Esophagus mucosa (tissue), 1 donor: ENCODE measurements around the gene PITHD1. TPM values are rescaled to one million over a fixed set of nuclear protein-coding genes. Genes with fewer than 3 reads are reported as not detected.
"Not testable (repeated sequence)": the region's sequence is repeated elsewhere in the genome, so short reads cannot be mapped to it uniquely, and the experiment has no call there.

ENCODE experiments used
- ATAC-seq: fragments of 200-7000 bp; cut with Tn5 transposase; one replicate; pipeline ENCODE4 v1.9.1; 2020
- total RNA-seq: library from RNA; stranded (reverse); gene quantifications from one replicate; pipeline ENCODE4 v1.2.4, GENCODE V29; 2023
- donor health status: DM: yes; HTN: yes; CAD: no.

Gene PITHD1
- total RNA-seq, 1 donor from 2014 or later: 63.8 TPM

DNA sequence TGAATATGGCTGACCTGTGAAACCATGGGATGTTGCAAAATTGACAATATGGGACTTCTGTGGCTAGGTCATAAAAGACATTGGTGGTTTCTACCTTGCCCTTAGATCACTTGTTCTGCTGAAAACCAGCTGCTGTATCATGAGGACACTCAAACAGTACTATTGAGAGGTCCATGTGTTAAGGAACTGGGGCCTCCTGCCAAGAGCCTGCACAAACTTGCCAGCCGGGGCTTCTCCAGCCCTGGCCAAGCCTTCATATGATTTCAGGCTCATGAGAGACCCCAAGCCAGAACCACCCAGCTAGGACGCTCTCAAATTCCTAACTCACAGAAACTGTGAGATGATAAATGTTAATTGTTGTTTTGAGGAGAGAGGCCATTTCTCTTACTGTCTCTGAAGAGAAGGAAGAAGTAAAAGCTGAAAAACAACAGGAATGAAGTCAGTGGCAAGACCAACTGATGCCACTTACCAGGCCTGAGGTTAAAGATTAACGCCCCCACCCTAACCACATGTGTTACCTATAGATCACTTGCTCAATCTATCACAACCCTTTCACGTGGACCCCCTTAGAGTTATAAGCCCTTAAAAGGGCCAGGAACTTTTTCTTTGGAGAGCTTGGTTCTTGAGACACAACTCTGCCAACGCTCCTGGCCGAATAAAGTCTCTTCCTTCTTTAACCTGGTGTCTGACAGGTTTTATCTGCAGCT lies 3.9 kb upstream of the PITHD1 start:
- ATAC-seq: no peak

DNA sequence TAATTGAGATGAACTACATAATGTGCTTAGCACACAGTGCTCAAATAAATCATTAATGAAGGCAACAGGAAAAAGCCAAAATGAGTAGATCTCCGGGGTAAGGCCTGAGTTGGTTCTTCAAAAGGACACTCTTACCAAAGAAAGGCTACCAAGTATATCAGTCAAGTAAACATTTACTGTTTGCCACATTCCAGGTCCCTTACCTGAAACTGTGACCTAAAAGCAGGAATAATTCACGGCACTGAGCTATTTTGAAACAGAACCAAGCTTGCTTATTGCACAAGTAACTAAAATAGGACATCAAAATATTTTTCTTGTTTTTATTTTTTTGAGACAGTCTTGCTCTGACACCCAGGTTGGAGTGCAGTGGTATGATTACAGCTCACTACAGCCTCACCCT lies 2.0 kb upstream of the PITHD1 start:
- no peak for ATAC-seq

DNA sequence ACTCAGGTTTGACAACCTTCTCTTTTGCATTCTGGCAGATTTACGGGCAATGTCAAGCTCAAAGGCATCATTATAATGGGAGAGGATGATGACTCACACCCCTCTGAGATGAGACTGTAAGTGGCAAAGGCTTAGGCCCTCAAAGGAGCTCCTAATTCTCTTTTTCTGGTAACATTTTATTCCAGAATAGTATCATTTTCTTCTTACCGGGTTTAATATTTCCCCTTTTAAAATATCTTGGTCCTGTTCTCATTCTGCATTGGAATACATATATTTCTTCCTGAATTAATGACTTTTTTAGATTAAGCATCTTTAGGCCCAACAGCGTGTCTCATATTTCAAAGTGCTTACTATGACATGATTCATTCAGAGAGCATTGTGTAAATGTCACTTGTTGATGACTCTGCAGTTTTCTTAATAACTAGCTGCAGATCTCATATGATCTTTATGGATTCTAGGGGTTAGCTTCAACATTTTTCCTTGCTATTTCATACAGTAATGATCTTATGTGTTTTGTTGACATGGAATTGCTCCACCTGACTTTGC lies 1.7 kb downstream of the PITHD1 start:
- ATAC-seq: peak; percentile 56

DNA sequence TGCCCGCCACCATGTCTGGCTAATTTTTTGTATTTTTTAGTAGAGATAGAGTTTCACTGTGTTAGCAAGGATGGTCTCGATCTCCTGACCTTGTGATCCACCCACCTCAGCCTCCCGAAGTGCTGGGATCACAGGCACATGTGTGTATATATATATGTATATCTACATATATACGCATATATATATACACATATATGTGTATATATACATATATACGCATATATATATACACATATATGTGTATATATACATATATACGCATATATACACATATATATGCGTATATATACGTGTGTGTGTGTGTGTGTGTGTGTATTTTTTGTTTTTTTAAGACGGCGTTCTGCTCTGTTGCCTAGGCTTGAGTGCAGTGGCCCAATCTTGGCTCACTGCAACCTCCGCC lies 4.9 kb downstream of the PITHD1 start:
- not testable (repeated sequence) for ATAC-seq

DNA sequence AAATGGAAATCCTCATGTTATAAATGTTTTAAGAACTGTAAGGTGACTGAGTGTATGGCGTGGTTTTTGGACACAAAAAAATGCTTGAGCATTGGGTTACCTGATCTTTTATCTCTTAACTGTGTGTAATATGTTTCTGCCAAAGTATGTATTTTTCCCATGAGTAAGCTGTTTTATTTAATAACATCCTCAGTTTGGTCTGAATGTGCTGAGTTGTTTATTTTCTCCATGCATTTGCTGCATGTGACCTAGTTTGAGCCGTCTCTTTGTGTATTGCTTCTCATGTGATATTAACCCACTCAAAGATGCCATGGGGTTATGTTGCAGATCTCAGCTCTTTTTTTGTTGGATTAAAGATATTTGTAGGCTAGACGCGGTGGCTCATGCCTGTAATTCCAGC lies 6.6 kb downstream of the PITHD1 start:
- ATAC-seq: no peak

DNA sequence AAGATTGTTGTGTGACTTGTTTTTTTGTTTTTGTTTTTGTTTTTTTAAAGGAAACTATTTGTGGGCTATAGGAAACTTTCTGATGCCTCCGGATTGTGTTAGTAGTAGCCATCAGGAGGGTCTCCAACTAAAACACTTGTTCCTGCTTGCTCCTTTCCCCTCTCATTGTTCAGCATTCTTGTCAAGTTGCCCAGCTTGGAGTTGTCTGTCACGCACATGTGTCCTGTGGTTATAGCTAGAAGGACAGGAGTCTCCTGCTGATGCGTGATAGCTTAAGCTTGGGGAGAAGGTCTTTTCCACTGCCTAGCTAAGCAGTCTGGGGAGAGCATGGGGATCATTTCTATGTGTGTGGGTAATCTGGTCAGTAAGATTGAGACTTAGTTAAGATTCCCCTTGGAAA lies 9.5 kb downstream of the PITHD1 start:
- ATAC-seq: no peak

DNA sequence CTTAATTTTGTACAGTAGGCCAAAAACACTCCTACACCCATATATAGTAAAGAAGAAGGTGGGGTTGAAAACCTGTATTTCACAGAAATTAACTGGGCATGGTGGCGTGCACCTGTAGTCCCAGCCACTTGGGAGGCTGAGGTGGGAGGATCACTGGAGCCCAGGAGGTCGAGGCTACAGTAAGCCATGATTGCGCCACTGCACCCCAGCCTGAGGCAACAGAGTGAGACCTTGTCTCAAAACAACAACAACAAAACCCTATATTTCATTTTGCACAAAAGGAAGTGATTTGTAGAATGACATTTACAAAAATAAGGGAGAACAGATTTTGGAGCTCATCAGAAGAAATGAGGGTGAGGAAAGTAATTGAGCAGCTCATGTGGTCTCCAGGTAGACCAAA lies 10.5 kb downstream of the PITHD1 start:
- no peak for ATAC-seq

DNA sequence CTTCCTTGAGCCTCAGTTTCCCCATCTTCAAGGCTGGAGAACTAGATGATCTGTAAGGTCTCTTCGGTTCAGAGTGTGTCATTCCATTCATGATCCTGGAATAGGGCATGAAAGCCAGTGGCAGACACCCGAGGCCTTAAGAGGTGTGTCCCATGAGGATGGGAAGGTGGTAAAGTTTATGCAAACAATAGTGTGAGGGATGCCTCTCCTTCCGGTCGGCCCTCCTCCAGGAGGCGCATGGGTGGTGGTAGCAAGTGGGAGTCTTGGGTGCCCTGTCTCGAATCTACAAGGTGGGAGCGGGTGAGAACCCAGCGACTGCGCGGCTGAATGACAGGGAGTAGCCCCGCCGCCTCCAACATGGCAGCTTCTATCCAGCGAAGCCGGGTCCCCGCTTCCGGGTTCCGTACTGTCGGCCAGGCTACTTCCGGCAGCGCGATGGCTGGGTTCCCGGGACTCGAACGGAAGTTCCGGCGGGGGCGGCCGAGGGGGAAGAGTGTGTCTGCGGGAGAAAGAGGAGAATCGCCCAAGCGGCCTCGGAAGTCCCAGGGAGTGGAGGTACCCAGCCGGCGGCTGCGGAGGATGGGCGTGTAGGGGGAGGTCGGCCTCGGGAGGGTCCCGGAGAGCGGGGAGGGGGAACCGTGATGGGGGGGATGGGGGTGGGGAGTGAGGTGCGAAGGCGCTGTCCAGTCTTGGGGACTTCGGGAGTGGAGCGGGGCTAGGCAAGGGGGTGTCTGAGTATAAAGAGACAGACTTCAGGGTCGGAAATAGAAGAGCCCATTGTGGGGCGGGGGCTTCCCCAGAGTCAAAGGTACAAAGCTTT lies 12.7 kb downstream of the PITHD1 start, which contains the start of gene LYPLA2:
TSS of gene LYPLA2 (plus strand) at position 450 of the 820 bp plus-strand sequence. CDS start 1,538 bp downstream, outside the sequence.
- peak; percentile 74 for ATAC-seq

DNA sequence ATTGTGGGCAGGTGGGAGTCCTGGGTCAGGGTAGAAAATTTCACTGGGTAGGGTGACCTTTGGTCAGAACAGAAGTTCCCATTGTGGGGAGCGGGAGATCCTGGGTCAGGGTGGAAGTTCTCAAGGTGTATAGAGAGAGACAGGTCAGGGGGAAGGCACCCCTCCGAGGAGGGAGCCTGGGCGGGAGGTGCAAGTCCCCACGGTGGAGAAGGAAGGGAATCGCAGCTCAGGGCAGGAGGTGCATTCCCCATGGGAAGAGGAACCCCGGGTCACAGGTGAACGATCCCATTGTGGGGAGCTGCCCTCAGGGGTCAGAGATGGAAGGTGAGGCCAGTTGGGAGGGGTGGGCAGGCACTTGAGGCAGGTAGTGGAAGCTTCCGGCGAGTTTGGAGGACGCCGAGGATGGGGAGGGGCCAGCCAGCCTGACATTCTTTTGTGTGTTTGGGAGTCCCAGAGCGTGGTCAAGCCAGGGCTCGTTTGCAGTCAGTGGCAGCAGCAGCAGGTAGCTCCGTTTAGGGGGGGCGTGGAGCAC lies 13.4 kb downstream of the PITHD1 start:
- ATAC-seq: peak; percentile 23

DNA sequence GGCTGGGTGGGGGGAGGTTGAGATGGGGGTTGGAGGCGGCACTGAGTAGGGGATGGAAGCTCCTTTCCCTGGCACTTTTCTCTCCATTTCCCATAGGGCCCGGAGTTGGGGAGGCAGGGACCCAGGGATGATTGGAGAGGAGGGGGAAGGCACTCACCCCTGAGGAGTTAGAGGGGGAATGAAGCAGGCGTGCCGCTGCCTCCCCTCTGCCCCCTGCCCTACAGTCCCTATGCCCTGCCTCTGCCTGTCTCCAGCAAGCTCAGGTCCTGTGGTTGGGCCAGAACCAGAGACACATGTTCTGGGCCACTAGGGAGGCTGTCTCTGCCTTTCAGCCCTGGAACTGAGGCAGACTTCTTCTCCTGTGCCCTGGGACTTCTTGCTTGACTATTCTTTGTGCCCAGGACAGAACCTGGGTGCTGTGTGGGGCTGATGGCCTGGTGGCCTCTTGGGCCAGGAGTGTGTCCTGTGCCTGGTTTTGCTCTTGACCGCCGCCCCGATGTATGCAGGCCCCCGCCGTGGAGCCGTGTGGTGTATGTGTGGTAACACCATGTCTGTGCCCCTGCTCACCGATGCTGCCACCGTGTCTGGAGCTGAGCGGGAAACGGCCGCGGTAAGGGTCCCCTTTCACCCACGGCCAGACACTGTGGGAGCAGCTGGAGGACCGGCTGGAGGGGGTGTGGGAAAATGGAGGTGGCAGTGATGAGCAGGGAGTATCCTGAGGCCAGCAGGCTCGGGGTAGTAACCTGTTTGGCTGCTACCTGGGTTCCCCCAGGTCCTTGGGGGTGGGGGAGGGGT lies 14.1 kb downstream of the PITHD1 start:
- no peak for ATAC-seq

DNA sequence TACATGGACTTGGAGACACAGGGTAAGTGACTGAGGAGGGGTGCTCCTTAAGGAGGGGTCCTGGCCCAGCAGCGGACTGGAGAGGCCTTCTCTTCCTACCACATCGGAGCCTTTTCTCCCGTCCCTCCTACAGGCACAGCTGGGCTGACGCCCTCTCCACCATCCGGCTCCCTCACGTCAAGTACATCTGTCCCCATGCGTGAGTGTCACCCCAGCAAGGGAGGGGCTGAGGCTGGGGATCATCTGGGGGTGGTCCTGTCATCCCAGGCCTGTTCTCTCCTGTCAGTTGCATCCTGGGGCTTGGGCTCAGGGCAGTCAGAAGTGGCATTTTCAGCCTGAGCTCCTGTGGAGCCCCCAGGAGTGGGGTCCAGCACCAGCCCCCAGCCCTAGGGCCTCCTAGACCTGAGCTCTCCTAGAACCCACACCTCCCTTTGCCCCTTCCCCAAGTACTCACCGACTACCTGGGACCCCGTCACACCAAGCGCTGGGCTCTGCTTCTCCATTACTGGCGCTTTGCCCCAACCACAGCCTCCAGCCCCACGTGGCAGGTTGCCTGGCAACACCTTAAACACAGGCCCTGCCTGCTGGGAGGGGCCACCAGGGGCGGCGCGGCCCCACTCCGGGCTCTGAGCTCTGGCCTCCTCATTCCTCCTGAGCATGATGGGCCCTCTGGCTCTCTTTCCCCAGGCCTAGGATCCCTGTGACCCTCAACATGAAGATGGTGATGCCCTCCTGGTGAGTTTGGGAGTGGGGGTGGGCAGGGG lies 15.0 kb downstream of the PITHD1 start:
- peak; percentile 42 for ATAC-seq

DNA sequence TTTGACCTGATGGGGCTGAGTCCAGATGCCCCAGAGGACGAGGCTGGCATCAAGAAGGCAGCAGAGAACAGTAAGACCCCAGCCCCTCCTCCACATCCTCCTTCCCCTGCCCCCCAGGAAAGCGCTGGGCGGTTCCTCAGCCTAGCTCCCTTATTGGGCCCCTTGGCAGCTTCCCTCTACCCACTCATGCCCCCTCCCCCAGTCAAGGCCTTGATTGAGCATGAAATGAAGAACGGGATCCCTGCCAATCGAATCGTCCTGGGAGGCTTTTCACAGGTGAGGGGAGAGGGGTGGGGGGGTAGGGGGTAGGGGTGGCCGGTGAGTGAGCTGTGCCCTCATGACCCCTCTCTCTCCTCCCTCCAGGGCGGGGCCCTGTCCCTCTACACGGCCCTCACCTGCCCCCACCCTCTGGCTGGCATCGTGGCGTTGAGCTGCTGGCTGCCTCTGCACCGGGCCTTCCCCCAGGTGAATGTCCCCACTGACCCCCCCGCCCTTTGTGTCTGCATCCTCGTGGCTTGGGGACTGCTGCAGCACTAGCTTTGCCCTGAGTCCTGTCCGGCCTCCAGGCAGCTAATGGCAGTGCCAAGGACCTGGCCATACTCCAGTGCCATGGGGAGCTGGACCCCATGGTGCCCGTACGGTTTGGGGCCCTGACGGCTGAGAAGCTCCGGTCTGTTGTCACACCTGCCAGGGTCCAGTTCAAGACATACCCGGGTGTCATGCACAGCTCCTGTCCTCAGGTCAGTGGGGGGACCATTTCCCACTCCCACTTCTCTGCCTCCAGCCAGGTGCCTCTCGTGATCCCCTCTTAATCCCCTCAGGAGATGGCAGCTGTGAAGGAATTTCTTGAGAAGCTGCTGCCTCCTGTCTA lies 15.9 kb downstream of the PITHD1 start:
- ATAC-seq: no peak

DNA sequence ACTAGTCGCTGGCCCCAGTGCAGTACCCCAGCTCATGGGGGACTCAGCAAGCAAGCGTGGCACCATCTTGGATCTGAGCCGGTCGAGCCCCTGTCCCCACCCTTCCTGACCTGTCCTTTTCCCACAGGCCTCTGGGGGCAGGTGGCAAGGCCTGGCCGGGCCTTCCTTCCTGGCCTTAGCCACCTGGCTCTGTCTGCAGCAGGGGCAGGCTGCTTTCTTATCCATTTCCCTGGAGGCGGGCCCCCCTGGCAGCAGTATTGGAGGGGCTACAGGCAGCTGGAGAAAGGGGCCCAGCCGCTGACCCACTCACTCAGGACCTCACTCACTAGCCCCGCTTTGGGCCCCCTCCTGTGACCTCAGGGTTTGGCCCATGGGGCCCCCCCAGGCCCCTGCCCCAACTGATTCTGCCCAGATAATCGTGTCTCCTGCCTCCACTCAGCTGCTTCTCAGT lies 16.5 kb downstream of the PITHD1 start:
- ATAC-seq: not testable (repeated sequence)

DNA sequence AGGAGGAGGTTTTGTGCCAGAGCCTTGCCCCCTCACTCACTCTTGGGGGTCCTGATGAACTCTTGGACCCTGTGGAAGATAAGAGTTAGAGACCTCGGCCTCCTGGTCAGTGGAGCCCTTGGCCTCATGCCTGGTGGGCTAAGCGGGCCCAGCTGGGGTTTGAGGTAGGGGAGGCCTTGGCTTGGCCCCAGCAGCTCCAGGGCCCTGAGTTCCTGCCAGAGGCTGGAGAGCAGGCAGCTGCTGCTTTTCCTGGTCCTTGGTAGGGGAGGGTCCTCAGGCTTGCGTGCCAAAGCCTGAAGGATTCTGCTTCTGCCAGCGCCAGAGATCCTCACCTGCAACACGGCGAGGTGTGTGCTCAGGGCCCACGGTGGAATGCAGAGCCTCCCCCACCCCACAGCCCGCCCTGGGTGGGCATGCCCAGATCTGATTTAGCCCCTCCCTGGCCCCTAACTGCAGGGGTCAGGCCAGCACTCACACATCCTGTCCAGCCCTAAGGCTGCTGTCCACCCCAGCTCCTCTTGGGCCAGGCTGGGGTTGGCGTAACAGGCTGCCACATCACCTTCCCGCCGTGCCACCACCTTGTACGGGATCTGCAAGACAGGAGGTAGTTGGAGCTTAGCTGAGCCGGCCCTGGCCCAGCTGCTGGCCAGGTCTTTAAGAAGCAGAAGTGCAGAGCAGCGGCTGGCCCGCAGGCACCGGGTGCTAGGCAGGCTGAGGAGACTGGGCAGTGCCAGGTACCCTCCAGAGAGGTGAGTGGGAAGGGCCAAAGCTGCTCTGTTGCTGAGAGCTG lies 17.7 kb downstream of the PITHD1 start:
- no peak for ATAC-seq

DNA sequence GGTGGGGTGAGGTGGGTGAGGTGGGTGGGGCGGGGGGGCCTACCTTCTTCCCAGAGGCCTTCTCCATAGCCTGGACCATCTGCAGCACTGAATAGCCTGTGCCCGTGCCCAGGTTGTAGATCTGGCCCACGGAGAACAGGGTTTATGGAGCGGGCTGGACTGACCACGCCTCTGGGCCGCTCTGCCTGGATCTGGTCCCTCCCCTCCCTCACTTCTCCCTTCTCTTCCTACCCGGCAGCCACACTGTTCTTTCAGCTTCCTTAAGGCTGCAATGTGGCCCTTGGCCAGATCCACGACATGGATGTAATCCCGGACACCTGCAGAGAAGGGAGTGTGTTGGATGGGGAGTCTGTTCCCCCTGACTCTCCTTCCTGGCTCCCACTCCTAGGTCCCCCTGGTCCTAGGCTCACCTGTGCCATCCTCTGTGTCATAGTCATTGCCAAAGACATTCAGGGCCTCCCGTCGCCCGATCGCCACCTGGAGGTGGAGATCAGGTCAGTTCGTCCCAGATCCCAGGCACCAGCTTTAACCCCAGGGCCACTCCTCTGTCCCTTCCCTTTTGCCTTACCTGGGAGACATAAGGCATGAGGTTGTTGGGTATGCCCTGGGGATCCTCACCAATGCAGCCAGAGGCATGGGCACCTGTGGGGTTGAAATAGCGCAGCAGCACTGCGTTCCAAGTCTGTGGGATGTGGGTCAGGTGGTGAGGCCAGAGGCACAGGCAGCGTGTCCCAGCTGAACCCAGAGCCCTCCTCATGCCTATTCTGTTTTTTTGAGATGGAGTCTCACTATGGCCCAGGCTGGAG lies 18.5 kb downstream of the PITHD1 start:
- no peak for ATAC-seq

DNA sequence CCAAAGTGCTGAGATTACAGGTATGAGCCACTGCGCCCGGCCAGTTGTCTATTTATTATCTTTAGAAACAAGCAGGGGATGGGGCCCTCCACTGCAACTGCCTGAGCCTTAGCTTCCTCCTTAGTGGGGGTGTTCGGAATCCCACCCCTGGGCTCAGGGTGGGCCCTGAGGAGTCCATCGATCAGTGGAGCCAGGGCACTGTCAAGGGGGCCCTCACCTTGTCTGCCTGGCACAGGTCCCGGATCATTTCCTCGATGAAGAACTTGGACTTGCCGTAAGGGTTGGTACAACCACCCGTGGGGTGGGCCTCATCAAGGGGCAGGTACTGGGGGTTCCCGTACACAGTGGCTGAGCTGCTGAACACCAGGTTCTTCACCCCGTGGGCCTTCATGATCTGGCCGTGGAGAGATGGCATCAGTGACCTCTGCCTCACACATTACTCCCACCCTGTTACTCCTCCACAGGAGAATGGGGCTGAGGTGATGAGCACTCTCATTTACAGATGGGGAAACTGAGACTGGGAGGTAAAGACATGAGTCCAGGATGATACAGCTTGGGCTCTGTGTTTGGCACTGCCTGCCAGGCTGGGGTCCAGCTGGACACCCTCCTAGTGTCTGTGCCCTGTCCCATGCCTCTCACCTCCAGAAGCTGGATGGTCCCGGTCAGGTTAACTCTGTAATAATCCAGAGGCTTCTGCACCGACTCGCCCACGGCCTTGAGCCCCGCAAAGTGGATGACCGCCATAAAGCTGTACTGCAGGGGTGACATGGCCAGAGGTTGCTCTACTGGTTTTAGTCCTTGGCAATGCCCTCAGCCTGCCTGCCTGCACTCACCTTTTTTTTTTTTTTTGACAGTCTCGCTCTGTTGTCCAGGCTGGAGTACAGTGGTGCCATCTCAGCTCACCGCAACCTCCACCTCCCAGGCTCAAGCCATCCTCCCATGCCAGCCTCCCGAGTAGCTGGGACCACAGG lies 19.5 kb downstream of the PITHD1 start:
- no peak for ATAC-seq

DNA sequence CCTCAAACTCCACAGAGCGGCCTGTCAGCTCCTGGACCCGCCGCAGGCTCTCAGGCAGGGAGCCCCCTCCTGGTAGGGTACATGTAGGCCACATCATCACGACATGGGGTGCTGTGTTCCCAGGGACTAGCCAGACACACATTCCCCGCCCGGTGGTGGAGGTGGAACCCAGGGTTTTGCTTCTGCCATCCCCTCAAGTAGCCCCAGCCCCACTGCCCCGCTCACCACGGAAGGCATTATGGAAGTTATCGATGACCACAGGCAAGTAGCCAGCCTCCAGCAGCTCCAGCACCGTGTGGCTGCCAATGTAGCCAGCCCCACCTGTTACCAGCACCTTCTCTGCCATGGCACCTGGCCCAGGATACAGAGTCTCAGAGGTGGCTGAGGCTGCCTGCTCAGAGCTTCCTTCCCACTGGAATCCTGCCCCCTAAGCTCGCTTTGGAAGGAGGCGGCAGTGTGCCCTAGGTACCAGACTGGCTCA lies 20.5 kb downstream of the PITHD1 start:
- no peak for ATAC-seq

DNA sequence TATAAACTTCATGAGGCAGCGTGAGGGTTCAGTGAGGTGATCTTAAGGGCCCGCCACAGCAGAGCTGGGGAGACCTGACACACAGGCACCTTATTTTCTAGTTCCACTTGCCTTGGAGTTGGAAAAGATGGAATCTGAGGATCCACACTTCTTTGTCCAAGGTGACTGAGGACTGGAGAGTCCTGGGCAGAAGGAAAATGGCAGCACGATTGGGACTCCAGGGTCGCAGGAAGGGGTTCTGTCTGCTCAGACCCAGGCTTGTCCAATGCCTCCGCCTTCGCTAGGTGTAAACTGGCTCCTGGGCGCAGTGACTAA lies 21.0 kb downstream of the PITHD1 start:
- no peak for ATAC-seq
